ENCODE data around the gene SNAPC1.

GRCh38 chr14:61737915-61738314 is 24.3 kb upstream of the SNAPC1 start:
- TF ChIP-seq BRCA1 (CRISPR knock-in tag; IDR thresholded peaks at IDR 0.05): no peak
- no peak for TF ChIP-seq ZNF230 (CRISPR knock-in tag; IDR thresholded peaks at IDR 0.05)
- TF ChIP-seq, protein P1, sequence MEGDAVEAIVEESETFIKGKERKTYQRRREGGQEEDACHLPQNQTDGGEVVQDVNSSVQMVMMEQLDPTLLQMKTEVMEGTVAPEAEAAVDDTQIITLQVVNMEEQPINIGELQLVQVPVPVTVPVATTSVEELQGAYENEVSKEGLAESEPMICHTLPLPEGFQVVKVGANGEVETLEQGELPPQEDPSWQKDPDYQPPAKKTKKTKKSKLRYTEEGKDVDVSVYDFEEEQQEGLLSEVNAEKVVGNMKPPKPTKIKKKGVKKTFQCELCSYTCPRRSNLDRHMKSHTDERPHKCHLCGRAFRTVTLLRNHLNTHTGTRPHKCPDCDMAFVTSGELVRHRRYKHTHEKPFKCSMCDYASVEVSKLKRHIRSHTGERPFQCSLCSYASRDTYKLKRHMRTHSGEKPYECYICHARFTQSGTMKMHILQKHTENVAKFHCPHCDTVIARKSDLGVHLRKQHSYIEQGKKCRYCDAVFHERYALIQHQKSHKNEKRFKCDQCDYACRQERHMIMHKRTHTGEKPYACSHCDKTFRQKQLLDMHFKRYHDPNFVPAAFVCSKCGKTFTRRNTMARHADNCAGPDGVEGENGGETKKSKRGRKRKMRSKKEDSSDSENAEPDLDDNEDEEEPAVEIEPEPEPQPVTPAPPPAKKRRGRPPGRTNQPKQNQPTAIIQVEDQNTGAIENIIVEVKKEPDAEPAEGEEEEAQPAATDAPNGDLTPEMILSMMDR (CRISPR knock-in tag; IDR thresholded peaks at IDR 0.05): no peak
- no peak for TF ChIP-seq POLR2A (IDR thresholded peaks at IDR 0.05; ENCODE audit: insufficient read depth in 1 of 2, low read depth in 2 of 2, low read length in 2 of 2)
- TF ChIP-seq, protein P2, sequence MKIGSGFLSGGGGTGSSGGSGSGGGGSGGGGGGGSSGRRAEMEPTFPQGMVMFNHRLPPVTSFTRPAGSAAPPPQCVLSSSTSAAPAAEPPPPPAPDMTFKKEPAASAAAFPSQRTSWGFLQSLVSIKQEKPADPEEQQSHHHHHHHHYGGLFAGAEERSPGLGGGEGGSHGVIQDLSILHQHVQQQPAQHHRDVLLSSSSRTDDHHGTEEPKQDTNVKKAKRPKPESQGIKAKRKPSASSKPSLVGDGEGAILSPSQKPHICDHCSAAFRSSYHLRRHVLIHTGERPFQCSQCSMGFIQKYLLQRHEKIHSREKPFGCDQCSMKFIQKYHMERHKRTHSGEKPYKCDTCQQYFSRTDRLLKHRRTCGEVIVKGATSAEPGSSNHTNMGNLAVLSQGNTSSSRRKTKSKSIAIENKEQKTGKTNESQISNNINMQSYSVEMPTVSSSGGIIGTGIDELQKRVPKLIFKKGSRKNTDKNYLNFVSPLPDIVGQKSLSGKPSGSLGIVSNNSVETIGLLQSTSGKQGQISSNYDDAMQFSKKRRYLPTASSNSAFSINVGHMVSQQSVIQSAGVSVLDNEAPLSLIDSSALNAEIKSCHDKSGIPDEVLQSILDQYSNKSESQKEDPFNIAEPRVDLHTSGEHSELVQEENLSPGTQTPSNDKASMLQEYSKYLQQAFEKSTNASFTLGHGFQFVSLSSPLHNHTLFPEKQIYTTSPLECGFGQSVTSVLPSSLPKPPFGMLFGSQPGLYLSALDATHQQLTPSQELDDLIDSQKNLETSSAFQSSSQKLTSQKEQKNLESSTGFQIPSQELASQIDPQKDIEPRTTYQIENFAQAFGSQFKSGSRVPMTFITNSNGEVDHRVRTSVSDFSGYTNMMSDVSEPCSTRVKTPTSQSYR (CRISPR knock-in tag; IDR thresholded peaks at IDR 0.05; ENCODE audit: borderline replicate concordance): no peak
- no peak for TF ChIP-seq ATF6 (CRISPR knock-in tag; conservative IDR thresholded peaks at IDR 0.05)
- no peak for TF ChIP-seq REPIN1 (CRISPR knock-in tag; IDR thresholded peaks at IDR 0.05; ENCODE audit: borderline replicate concordance, low read depth)
